ENCODE measurements around the gene VIPR2.
"Not testable (repeated sequence)": the region's sequence is repeated elsewhere in the genome, so short reads cannot be mapped to it uniquely, and the experiment has no call there.

Gene VIPR2

GRCh38 chr7:159136442-159136841 is 8.2 kb downstream of the VIPR2 start:
- no peak for DNase-seq (ENCODE audit: low read depth)
- no peak for TF ChIP-seq CTCF (IDR thresholded peaks at IDR 0.05; ENCODE audit: control insufficient read depth, extremely low read depth, insufficient read depth)
- H3K4me3 ChIP-seq (ENCODE audit: low read depth, low read length) = no peak overlapping the region

GRCh38 chr7:159136013-159136412 is 8.7 kb downstream of the VIPR2 start:
- DNase-seq (ENCODE audit: low read depth) = no peak
- no peak overlapping the region for H3K4me3 ChIP-seq (ENCODE audit: low read depth, low read length)
- TF ChIP-seq CTCF (IDR thresholded peaks at IDR 0.05; ENCODE audit: control insufficient read depth, extremely low read depth, insufficient read depth) = no peak

- DNase-seq (ENCODE audit: low read depth); H3K4me3 ChIP-seq (ENCODE audit: low read depth, low read length): not testable (repeated sequence)
Measured at GRCh38 chr7:159132670-159133443, 11.8 kb downstream of the VIPR2 start.

GRCh38 chr7:159130820-159131219 is 13.8 kb downstream of the VIPR2 start:
- DNase-seq (ENCODE audit: low read depth) = no peak
- TF ChIP-seq CTCF (IDR thresholded peaks at IDR 0.05; ENCODE audit: control insufficient read depth, extremely low read depth, insufficient read depth) = no peak
- H3K4me3 ChIP-seq (ENCODE audit: low read depth, low read length) = no peak overlapping the region

GRCh38 chr7:159130199-159130775 is 14.4 kb downstream of the VIPR2 start:
- no peak for DNase-seq (ENCODE audit: low read depth)
- no peak overlapping the region for H3K4me3 ChIP-seq (ENCODE audit: low read depth, low read length)
- no peak for TF ChIP-seq CTCF (IDR thresholded peaks at IDR 0.05; ENCODE audit: control insufficient read depth, extremely low read depth, insufficient read depth)

- DNase-seq (ENCODE audit: low read depth) = no peak
- no peak overlapping the region for H3K4me3 ChIP-seq (ENCODE audit: low read depth, low read length)
- no peak for TF ChIP-seq CTCF (IDR thresholded peaks at IDR 0.05; ENCODE audit: control insufficient read depth, extremely low read depth, insufficient read depth)
Measured at GRCh38 chr7:159128767-159129166, 15.9 kb downstream of the VIPR2 start.

- no peak for TF ChIP-seq CTCF (IDR thresholded peaks at IDR 0.05; ENCODE audit: control insufficient read depth, extremely low read depth, insufficient read depth)
- no peak overlapping the region for H3K4me3 ChIP-seq (ENCODE audit: low read depth, low read length)
- DNase-seq (ENCODE audit: low read depth) = no peak
Measured at GRCh38 chr7:159127691-159128642, 16.7 kb downstream of the VIPR2 start.
